ENCODE data around the gene ANKS4B.
"Not testable (repeated sequence)": the region's sequence is repeated elsewhere in the genome, so short reads cannot be mapped to it uniquely, and the experiment has no call there.

Gene ANKS4B

DNA sequence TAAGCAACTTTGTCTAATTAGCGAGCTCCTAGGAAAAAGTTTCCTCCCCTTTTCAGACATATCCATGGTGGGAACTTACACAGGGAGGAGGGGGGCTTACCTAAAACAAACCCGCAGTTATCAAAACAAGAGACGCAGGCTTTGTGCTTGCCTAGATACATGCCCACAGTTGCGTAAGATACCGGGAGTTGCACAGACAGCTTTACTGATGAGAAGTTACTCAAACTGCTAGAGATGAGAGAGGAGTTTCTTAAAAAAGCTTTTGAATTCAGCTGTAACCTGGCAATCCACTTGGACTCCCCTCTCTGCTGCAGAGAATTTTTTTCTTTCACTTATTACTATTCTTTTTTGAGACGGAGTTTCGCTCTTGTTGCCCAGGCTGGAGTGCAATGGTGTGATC, 15.3 kb upstream of the ANKS4B start:
- DNase-seq, result peak in 15 of 56 donors; percentile 0 to 48 (median 7)

DNA sequence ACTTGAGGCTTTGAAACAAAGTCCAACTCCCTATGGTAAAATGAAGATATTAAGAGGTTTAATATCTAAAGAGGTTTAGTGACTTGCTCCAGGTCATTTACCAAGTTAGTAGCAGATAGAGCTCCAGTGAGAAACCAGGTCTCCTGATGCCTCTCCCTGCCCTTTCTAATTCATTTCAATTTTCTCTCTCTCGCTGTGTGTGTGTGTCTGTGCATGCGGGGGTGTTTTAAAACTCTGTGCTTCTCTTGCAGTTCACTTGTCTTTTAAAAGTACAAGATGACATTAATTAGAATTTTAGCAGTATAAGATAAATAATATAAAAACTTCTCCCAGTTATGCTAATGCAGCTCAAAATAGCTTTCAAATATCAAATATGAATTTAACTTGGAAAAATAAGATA, 13.9 kb upstream of the ANKS4B start:
- DNase-seq, result peak in 23 of 56 donors; percentile 1 to 52 (median 6)

DNA sequence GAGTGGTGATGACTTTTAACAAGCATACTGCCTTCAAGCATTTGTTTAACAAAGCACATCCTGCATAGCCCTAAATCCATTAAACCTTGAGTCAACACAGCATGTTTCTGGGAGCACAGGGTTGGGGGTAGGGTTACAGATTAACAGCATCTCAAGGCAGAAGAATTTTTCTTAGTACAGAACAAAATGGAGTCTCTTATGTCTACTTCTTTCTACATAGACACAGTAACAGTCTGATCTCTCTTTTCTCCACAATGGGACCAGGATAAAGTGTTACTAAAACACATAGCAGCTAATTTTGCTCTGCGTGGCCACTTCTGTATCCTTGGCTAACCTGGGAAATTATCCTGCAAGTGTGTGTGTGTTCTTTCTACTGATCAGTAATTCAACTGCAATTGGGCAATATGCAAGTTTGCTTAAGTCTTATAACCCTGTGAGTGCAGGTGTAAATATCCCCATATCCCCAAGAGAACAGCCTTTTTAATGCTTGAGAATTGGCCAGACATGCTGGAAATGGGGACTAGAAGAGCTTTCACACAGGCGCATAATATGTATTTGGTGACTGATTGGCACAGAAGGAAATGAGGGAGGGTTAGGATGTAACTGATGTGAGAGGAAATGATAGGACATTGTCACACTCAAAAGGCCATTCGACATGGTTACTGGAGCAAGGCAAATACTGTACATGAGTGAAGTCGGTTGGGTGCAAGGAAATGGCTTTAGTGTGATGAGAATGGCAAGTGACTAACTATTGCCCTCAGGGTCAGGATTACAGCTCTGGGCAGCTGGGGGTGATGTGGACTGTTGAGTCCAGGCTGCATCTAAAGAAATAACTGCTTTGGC, 10.8 kb upstream of the ANKS4B start:
- DNase-seq, result no peak

DNA sequence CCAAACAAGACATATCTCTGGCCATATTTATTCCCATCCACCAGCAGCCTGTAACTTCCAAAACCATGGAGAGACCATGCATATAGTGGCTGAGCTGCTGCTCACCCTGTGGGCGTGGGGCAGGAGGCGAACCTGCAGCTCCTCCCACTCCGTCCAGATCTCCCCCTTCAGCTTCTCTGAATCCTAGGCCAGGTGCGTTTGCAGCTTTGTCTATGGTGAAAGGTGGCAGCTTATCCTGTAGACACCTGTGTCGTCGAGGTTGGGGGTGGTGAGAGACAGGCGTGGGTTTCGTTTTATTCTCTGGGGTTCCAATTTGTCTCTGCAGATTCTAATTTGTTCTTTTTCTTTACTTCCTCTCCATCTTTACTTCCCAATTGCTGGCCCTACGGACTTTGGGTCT, 9.7 kb upstream of the ANKS4B start:
- DNase-seq, result peak in 13 of 56 donors; percentile 1 to 37 (median 10)

DNA sequence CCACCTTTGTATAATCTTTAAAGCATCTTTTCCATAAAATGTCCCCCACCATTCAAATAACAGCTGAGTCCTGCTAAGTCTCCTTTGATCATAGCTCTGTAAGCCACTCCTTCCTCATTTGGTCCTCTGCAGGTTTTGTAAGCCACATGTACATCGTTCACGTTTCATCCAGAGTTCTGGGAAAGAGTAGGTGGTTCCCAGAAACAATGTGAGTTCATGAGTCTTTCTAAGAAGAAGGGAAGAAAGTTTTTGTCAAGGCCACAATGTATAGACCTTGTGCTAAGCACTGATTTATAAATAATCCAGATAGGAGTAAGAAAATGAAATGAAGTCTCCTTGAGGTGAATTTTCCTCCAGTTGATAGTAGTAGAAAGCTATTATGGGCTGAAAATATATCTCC, 8.7 kb upstream of the ANKS4B start:
- DNase-seq, result no peak

DNA sequence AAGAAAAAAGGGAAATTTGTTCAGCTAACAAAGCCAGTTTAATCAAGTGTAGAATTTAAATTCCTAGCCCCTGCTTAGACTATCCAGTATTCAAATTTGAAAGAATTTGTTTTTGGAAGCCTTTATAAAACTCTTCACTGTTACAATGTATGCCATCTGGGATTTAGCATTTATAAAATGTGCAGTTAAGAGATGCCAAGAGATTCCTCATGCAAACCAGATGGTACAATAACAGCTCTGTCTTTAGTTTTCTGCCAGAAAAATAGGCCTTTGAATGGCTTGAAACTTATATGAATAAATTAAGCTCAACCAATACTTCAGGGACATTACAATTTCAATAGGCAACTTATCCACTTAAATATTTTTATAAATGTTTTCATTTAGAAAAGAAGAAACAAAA, 6.8 kb upstream of the ANKS4B start:
- DNase-seq, result no peak

DNA sequence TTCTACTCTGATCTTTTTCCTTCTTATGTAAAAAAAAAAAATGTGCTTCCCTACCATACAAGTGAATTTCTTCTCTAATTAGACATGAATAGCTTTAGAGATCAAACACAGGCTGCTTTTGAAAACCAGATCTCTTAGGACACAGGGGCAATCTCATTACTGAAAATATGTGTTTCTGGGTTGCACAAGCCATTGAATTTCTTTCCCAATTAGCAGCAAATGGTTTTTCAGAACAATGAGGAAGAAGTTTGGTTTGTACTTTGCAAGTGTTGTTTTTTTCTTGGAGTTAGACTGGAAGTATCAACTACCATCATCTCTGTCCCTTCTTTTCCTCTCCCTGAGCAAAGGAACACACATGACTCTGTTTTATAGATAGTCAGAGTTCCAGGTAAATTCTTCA, 5.6 kb upstream of the ANKS4B start:
- DNase-seq, result no peak

DNA sequence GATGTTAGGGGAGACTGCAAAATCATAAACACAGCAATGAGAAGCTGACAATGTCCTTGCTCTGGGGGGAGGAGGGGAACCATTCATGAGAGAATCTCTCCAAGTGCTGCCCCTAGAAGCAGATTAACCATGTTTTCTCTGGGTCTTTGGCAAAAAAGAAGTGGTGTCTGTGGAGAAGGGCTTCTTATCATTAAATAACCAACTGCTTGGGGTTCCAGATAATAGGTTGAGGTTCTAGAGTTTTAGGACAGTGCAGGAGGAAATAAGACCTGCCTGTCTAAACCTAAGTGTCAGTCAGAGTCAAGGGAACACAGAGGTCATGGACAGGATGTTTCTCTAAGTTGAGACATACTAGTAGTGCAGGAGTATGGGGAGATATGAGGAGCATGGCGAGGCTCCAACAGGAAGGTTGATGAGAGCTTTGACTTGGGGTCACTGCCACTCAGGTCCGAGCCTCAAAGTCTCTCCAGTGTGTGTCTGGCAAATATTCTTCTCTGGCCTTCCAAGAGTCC, 5.1 kb upstream of the ANKS4B start:
- no peak for DNase-seq

DNA sequence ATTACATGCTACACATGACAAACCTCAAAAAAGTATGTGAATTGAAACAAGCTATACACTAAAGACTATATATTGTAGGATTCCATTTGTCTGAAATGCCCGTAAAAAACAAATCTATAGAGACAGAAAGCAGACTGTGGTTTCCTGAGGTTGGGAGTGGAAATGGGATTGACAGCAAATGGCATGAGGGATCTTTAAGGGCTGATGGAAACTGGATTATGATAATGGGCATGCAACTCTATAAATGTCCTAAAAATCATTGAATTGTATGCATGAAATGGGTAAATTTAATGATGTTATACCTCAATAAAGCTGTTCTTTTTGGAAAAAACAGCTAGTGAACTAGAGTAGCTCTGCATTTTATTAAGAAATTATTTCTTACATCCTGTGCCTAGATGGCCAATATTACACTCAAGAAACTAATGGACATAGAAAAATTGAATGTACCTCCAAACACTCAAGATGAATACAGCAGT, 416 bp upstream of the ANKS4B start:
- DNase-seq, result no peak

DNA sequence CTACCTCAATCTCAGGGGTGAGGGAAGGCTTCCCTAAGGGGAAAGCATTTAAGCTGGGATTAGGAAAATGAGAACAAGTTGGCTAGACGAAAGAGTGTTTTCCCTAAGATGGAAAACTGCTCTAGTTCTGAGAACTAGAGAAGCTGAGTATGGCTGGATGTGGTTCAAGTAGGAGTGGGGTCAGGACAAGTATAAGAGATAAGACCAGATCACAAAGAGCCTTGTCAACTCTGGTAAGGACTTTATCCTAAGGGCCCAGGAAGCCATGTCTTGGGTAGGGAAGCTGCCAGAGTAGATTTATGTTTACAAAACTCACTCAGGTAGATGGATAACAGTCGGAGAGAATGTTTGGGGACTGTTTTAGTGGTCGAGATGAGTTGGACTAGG, 1.7 kb downstream of the ANKS4B start:
- DNase-seq, result no peak

DNA sequence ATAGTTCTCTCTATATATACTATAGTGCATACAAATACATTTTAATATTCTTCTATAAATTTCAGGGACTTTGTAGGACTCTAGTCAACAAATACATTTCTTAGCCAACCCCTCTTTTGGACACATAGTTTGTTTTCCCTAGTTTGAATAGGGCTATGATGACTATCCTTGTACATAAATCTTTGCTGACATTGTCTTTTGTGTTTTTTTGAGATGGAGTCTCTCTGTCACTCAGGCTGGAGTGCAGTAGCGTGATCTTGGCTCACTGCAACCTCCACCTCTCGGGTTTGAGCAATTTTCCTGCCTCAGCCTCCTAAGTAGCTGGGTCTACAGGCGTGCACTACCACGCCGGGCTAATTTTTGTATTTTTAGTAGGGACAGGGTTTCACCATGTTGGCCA, 3.3 kb downstream of the ANKS4B start:
- no peak for DNase-seq

DNA sequence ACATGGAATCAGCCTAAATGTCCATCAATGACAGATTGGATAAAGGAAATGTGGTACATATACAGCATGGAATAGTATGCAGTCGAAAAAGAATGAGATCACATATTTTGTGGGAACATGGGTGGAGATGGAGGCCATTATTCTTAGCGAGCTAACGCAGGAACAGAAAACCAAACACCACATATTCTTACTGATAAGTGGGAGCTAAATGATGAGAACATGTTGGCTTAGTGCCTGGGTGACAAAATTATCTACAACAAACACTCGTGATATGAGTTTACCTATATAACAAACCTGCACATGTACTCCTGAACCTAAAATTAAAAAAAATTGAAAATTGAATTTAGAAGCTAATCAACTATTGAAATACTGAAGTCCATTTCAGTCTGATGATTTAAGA, 6.1 kb downstream of the ANKS4B start:
- no peak for DNase-seq

DNA sequence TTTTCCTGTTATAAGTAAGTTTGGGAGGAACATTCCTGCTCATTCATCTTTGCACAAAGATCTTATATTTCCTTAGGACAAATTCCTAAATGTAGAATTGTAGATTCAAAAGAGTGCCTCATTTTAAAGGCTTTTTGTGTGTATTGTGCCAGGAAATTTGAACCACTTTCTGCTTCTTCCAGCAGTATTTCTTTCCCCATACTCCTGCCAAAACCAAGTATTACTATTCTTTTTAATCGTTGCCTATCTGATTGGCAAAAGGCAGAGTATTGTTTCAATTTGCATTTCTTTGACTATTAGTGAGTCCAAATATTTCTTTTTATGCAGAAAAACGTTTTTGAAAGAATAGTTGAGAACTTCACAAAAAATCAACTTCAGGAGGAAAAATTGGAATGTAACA, 9.3 kb downstream of the ANKS4B start:
- DNase-seq, result no peak

DNA sequence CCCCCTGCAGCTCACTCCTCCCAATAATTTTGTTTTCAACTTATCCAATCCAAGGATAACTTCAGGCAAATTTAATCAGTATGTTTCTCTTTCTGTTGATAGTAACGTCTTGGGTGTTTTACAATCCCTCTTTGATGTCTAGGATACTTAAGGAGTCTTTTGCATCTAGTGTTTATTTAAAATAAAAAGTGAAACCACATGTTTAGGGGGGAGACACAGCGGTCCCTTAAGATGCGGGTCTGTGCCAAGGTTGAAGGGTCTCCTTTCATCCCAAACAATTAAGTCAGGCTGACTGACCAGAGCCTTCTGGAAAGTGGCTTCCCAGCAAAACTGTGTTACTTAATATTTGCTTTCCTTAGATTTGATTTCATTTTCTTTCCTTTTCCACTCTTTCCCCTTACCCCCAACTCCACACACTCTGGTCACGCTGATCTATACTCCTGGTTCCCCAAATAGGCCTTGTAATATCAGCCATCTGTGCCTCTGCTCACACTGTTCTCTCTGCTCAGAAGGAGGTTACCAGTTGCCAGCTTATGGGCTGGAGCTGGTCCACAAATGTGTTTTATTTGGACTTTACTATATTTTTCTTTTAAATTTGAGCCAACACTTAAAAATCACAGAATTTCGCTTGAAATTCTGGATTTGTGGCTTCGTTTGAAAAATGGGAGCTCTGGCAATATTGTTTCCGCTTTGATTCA, 11.2 kb downstream of the ANKS4B start:
- no peak for DNase-seq

DNA sequence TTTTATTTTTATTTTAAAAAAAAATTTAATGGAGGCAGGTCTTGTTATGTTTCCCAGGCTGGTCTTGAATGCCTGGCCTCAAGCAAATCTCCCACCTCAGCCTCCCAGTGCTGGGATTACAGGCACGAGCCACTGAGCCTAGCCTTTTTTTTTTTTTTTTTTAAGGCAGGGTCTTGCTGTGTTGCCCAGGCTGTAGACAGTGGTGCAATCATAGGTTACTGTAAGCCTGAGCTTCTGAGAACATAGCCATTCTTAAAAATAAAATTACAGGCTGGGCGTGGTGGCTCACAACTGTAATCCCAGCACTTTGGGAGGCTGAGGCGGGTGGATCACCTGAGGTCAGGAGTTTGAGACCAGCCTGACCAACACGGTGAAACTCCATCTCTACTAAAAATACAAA, 14.7 kb downstream of the ANKS4B start:
- not testable (repeated sequence) for DNase-seq

DNA sequence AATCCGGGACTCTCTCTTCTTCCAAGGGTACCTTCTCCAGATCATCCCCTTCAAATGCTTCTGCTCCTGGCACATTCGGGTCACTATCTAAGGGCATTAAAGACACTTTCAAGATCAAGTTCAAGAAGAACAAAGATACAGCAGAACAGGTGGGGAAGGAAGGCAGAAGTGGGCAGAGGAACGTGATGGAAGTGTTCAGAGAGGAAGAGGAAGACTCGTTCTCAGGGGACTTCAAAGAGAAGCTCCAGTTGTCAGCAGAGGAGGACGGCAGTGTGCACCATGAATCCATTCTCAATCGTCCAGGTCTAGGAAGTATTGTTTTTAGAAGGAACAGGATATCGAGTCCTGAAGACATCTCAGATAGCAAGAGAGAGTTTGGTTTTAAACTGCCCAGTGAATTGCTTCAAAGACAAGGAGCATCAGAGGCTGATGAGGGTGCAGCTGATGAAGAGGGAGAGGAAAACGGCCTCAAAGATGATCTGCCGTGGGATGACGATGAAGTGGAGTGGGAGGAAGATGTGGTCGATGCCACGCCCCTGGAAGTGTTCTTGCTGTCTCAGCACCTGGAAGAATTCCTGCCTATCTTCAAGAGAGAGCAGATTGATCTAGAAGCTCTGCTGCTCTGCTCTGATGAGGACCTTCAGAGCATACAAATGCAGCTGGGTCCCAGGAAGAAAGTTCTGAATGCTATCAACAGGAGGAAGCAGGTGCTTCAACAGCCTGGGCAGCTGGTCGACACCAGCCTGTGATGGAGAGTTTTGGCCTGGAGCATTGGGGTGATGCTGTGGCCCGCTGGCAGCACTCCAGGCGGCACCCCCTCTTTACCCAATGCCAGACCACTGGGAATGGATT, 16.8 kb downstream of the ANKS4B start:
- DNase-seq, result no peak

DNA sequence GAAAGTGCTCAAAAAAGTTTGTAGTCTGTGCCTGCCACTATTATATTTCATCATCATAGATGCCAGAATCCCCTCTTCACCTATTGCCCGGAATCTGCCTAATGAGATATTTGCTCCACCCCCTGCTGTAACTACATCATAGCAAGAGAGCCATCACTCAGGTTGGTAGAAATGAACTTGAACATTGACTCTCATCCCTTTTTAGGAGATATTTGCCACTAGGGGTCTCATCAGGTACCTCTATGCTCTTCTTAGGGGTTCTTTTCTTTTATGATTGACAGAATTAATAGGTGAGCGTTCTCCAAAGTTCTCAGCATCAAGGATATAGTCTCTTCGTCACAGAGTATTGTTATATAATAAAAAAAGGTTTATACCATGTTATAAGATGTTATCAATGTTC, 20.0 kb downstream of the ANKS4B start:
- no peak for DNase-seq

DNA sequence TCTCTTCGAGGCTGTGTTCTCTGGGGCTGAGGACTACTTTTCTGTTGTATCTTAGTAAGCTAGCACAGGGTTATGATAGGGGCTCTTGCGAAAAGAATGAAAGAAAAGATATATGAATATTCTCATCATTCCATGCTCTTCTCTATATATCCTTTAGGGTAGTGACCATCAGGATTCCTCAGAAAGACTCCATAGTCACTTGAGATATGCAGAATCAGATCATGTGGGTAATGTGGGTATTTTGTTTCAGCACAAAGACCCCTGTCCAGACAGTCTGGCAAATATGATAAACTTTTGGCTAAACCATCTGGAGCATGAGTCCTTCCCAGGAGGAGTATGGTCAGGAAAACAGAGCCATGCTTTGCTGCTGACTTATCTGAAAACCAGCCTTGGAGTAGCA, 23.1 kb downstream of the ANKS4B start:
- no peak for DNase-seq

DNA sequence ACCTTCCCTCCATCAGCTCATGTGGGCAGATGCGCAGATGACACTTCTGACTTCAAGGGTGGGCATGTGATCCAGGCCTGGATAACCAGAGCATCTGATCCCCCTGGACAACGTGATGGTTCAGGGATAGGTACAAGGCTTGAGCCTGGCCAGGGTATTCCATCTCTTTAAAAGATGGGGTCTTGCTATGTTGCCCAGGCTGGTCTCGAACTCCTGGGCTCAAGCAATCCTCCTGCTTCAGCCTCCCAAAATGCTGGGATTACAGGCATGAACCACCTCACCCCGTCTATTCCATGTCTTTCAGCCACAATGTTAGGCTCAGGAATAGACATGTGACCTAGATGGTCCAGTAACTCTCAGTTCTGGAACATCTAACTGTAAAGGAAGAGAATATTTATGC, 23.8 kb downstream of the ANKS4B start:
- no peak for DNase-seq

DNA sequence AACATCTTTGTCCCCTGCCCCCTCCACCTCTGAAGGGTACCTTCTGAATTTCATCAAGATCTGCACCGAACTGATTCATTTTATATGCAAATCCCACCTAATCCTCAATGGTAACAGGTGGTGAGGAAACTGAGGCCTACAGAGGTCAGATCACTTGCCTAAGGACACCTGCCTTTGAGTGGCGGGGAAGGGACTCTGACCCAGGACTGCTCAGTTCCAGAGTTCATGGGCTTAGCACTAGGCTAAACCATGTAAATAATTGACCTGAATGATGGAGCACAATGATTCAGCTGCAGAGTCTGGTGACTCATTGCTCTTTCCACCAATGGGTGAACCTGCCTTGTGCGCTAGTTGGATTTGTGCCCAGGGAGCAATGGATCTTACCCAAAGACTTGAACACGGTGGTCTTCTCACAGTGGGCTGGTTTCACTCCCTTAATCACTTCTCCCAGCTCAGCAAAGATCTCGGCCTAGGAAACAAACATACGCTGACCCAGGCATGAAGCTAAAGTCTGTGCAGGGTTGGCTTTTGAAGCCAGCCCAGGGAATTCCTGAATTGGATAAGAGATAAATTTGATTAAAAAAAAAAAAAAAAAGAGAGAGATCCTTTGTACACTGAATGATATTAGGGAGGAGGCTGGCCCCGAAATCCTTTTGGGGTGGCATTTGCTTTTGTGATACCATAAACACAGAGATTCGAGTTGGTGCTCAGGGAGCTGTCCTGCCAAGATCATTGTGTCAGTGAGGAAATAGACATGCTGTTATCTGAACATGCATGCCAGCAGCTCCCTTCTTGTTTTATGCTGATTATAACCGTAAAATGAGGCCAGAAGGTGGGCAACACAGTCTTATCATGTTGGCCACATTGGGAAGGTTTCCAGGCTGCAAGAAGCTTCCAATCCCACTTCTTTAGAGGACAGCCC, 27.6 kb downstream of the ANKS4B start:
- peak in 3 of 56 donors; percentile 12 to 50 (median 19) for DNase-seq
